MM.1S (cell line): ENCODE data around the gene FCHSD2.

Experiments
- DNase-seq: peaks from one replicate; pipeline ENCODE4 v3.0.0-alpha.2; 2015
- H2AFZ ChIP-seq: fragments of 300-600 bp; sonication (generic); 2 replicates; pipeline ENCODE4 v1.6.0; 2016; ENCODE audit warnings: antibody characterized with exemption, low read length
- H3F3A ChIP-seq: fragments of 300-600 bp; sonication (generic); 2 replicates; pipeline ENCODE4 v1.6.1; 2016; ENCODE audit warnings: mild to moderate bottlenecking, antibody characterized with exemption, low read length, moderate library complexity, mixed read lengths; ENCODE audit not compliant: insufficient read depth
- H3K27ac ChIP-seq: fragments of 300-600 bp; sonication (generic); 2 replicates; pipeline ENCODE4 v1.5.1; 2016; ENCODE audit warnings: mild to moderate bottlenecking, low read length
- H3K27me3 ChIP-seq: fragments of 300-600 bp; sonication (generic); replicated peaks from 2 replicates; pipeline ENCODE4 v1.6.0; 2016; ENCODE audit warnings: low read length; ENCODE audit not compliant: insufficient read depth
- H3K36me3 ChIP-seq: fragments of 300-600 bp; sonication (generic); replicated peaks from 2 replicates; pipeline ENCODE4 v1.6.1; 2016; ENCODE audit warnings: mild to moderate bottlenecking, low read length, mixed read lengths; ENCODE audit not compliant: insufficient read depth
- H3K4me1 ChIP-seq: fragments of 300-600 bp; sonication (generic); 2 replicates; pipeline ENCODE4 v1.6.1; 2016; ENCODE audit warnings: low read length, mixed read lengths
- H3K4me2 ChIP-seq: fragments of 300-600 bp; sonication (generic); 2 replicates; pipeline ENCODE4 v1.6.0; 2016; ENCODE audit warnings: low read depth, low read length
- H3K4me3 ChIP-seq: fragments of 300-600 bp; sonication (generic); 2 replicates; pipeline ENCODE4 v1.5.1; 2016; ENCODE audit warnings: low read length, mixed read lengths
- H3K79me2 ChIP-seq: fragments of 300-600 bp; sonication (generic); 2 replicates; pipeline ENCODE4 v1.6.1; 2016; ENCODE audit warnings: mixed run types, low read length, mixed read lengths
- H3K9ac ChIP-seq: fragments of 300-600 bp; sonication (generic); 2 replicates; pipeline ENCODE4 v1.6.1; 2016; ENCODE audit warnings: low read length, mixed read lengths
- H3K9me2 ChIP-seq: fragments of 300-600 bp; sonication (generic); replicated peaks from 2 replicates; pipeline ENCODE4 v1.6.1; 2016; ENCODE audit warnings: mild to moderate bottlenecking, low read length, mixed read lengths; ENCODE audit not compliant: insufficient read depth
- H3K9me3 ChIP-seq: fragments of 300-600 bp; sonication (generic); replicated peaks from 2 replicates; pipeline ENCODE4 v1.6.1; 2016; ENCODE audit warnings: mild to moderate bottlenecking, low read length, mixed read lengths; ENCODE audit not compliant: insufficient read depth
- H4K20me1 ChIP-seq: fragments of 300-600 bp; sonication (generic); 2 replicates; pipeline ENCODE4 v1.6.1; 2016; ENCODE audit warnings: mild to moderate bottlenecking, low read length, moderate library complexity, mixed read lengths; ENCODE audit not compliant: insufficient read depth
- CTCF ChIP-seq: fragments of 300-600 bp; sonication (generic); IDR thresholded peaks from 2 replicates; pipeline ENCODE4 v1.5.1; 2016; ENCODE audit warnings: antibody characterized with exemption, low read length, mixed read lengths
- EZH2 ChIP-seq: fragments of 300-600 bp; sonication (generic); optimal IDR thresholded peaks from 2 replicates; pipeline ENCODE3; 2017; ENCODE audit warnings: low read depth, mild to moderate bottlenecking, antibody characterized with exemption, low read length, mixed read lengths
- EZH2phosphoT487 ChIP-seq: fragments of 300-600 bp; sonication (generic); IDR thresholded peaks from 2 replicates; pipeline ENCODE4 v1.6.1; 2018; ENCODE audit warnings: antibody characterized with exemption, low read length

Gene FCHSD2

GRCh38 chr11:73001615-73002014, 140.5 kb downstream of the FCHSD2 start:
- no peaks in the 10 kb centered on the region for H3K27me3 ChIP-seq
- H3K36me3 ChIP-seq = 0 out of 2 replicates have a peak, but pooled peaks cover 4% of the 10 kb centered on the region
- peaks cover 48% of the 10 kb centered on the region for H3K79me2 ChIP-seq
- no peak overlapping the region for H3K27ac ChIP-seq
- no peaks in the 10 kb centered on the region for H3K4me1 ChIP-seq
- H4K20me1 ChIP-seq = no peaks in the 10 kb centered on the region
- no peak for DNase-seq
- TF ChIP-seq CTCF (no peak), EZH2 (no peak), EZH2phosphoT487 (no peak)
- H3K4me3 ChIP-seq = no peak overlapping the region
- H3K9me3 ChIP-seq = no peaks in the 10 kb centered on the region
- no peak overlapping the region for H3K9ac ChIP-seq
- no peak overlapping the region for H2AFZ ChIP-seq
- H3K4me2 ChIP-seq = no peak overlapping the region
- no peaks in the 10 kb centered on the region for H3K9me2 ChIP-seq
- no peaks in the 10 kb centered on the region for H3F3A ChIP-seq

GRCh38 chr11:72998676-72999075, 143.4 kb downstream of the FCHSD2 start:
- H3F3A ChIP-seq = no peaks in the 10 kb centered on the region
- no peak overlapping the region for H2AFZ ChIP-seq
- no peaks in the 10 kb centered on the region for H3K27me3 ChIP-seq
- no peak overlapping the region for H3K9ac ChIP-seq
- H4K20me1 ChIP-seq = no peaks in the 10 kb centered on the region
- H3K9me2 ChIP-seq = no peaks in the 10 kb centered on the region
- H3K4me3 ChIP-seq = no peak overlapping the region
- no peak overlapping the region for H3K27ac ChIP-seq
- peaks cover 9% of the 10 kb centered on the region for H3K36me3 ChIP-seq
- no peak for TF ChIP-seq CTCF
- TF ChIP-seq EZH2 = no peak
- TF ChIP-seq EZH2phosphoT487 = no peak
- peaks cover 39% of the 10 kb centered on the region for H3K79me2 ChIP-seq
- H3K4me2 ChIP-seq = no peak overlapping the region
- H3K4me1 ChIP-seq = no peaks in the 10 kb centered on the region
- no peaks in the 10 kb centered on the region for H3K9me3 ChIP-seq
- DNase-seq = no peak

DNA sequence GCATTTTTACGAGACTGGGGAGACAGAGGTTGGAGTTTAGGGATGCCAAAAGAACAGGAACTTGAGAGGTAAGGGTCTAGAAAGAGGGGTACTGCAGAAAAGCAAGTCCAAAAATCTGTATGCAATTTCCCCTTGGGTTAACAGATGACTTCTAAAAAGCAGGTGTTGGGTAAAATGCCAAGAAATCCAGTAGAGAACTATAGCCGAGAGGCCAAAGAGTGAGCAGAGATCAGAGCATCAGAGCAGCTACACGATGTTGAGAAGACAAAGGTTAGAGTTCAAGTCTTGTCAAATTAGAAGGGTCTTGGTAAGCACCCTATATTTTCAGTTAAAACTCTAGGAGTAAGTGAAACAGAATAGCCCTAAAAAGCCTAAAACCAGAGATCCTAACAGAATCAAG, 145.2 kb downstream of the FCHSD2 start:
- no peaks in the 10 kb centered on the region for H3K27me3 ChIP-seq
- no peaks in the 10 kb centered on the region for H3K9me3 ChIP-seq
- DNase-seq = no peak
- no peaks in the 10 kb centered on the region for H3F3A ChIP-seq
- no peak overlapping the region for H3K9ac ChIP-seq
- peaks cover 38% of the 10 kb centered on the region for H3K79me2 ChIP-seq
- no peak overlapping the region for H3K4me2 ChIP-seq
- H3K27ac ChIP-seq = no peak overlapping the region
- H3K9me2 ChIP-seq = no peaks in the 10 kb centered on the region
- no peak overlapping the region for H2AFZ ChIP-seq
- no peak for TF ChIP-seq EZH2
- no peak for TF ChIP-seq EZH2phosphoT487
- no peak for TF ChIP-seq CTCF
- H3K4me3 ChIP-seq = no peak overlapping the region
- peaks cover 9% of the 10 kb centered on the region for H3K36me3 ChIP-seq
- H3K4me1 ChIP-seq = no peaks in the 10 kb centered on the region
- H4K20me1 ChIP-seq = no peaks in the 10 kb centered on the region

GRCh38 chr11:72989727-72990126, 152.4 kb downstream of the FCHSD2 start:
- Histone ChIP-seq H3K79me2 (peaks cover 20% of the 10 kb centered on the region), H3K9me2 (no peaks in the 10 kb centered on the region), H3K9me3 (no peaks in the 10 kb centered on the region), H3K4me1 (0 out of 2 replicates have a peak, but pooled peaks cover 3% of the 10 kb centered on the region), H3K36me3 (peaks cover 6% of the 10 kb centered on the region), H3K27ac (no peak overlapping the region), H3K4me3 (no peak overlapping the region), H3K27me3 (no peaks in the 10 kb centered on the region), H3F3A (no peaks in the 10 kb centered on the region), H4K20me1 (no peaks in the 10 kb centered on the region), H3K9ac (no peak overlapping the region), H3K4me2 (no peak overlapping the region), H2AFZ (no peak overlapping the region)
- TF ChIP-seq CTCF (no peak), EZH2 (no peak), EZH2phosphoT487 (no peak)
- DNase-seq = no peak
